ENCODE results near the gene ANAPC16.
A peak's percentile ranks its signal among the peaks of the same experiment; 100 is the strongest.
"Not testable (repeated sequence)": the region's sequence is repeated elsewhere in the genome, so short reads cannot be mapped to it uniquely, and the experiment has no call there.

The ANAPC16 gene

DNA sequence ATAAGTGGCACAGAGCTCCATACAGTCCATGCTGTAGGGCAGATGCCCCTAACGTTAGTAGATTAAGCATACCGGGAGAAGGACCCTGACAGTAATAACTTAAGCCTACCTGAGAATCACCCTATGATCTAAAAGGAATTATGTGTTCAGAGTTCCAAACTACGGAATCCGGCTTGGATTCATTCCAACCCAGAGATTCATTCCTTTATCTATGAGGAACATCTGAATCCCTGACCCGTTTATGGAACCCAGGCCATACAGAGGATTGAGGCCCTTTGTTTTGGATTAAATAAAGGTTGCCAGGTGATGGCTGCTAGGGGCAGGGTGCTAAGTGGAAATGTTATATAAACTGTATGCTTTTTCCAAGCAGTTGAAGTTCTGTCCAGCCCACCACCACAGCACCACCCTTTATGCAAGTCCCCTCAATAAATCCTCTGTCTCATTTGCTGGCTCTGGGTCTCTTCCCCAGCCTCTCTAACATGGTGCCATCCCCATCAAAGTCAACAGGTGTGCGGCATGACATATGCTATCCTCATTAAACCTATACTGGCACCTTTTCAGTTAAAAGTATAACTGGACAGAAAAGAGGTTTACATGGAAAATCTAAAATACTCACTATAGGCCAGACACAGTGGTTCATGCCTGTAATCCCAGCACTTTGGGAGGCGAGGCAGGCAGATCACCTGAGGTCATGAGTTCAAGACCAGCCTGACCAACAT, 9.1 kb upstream of the ANAPC16 start:
- FAIRE-seq = no peak
- no peak for DNase-seq (ENCODE audit: insufficient read length, low spot score)
- TF ChIP-seq POU2F2 (IDR thresholded peaks at IDR 0.05; ENCODE audit: low read depth, low read length) (no peak), POLR2A (IDR thresholded peaks at IDR 0.05; ENCODE audit: low read depth, low read length) (no peak), SPI1 (IDR thresholded peaks at IDR 0.05; ENCODE audit: low read depth, low read length) (no peak), POLR2AphosphoS5 (IDR thresholded peaks at IDR 0.05; ENCODE audit: low read depth, low read length) (no peak), TAF1 (IDR thresholded peaks at IDR 0.05; ENCODE audit: low read depth, low read length) (no peak), PAX5 (IDR thresholded peaks at IDR 0.05; ENCODE audit: insufficient read depth, low read length, severe bottlenecking) (no peak)

DNA sequence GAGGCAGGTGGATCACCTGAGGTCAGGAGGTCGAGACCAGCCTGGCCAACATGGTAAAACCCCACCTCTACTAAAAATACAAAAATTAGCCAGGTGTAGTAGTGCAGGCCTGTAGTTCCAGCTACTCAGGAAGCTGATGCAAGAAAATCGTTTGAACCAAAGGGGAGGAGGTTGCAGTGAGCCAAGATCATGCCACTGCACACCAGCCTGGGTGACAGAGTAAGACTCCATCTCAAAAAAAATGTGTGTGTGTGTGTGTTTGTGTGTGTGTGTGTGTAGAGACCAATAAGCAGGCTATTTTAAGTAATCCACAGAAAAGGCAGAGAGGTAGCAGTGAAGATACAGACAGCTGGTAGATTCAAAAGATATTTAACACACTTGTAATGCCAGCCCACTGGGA, 7.3 kb upstream of the ANAPC16 start:
- DNase-seq (ENCODE audit: insufficient read length, low spot score); FAIRE-seq: not testable (repeated sequence)

DNA sequence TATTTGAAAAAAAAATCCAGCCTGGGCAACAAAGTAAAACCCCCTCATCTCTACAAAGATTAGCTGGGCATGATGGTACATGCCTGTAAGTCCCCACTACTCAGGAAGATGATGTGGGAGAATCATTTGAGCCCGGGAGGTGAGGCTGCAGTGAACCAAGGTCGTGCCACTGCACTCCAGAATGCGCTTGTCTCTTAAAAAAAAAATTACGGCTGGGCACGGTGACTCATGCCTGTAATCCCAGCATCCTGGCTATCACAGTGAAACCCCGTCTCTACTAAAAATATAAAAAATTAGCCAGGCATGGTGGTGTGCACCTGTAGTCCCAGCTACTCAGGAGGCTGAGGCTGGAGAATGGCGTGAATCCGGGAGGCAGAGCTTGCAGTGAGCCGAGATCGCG, 4.4 kb upstream of the ANAPC16 start:
- not testable (repeated sequence) for DNase-seq (ENCODE audit: insufficient read length, low spot score); FAIRE-seq

DNA sequence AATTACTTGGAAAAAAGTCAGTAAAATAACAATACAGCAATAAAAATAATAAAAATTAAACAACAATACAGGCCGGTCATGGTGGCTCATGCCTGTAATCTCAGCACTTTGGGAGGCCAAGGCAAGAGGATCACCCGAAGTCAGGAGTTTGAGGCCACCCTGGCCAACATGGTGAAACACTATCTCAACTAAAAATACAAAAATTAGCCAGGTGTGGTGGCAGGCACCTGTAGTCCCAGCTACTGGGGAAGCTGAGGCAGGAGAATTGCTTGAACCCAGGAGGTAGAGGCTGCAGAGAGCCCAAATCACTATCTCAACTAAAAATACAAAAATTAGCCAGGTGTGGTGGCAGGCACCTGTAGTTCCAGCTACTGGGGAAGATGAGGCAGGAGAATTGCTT, 4.0 kb upstream of the ANAPC16 start:
- DNase-seq (ENCODE audit: insufficient read length, low spot score); FAIRE-seq: not testable (repeated sequence)

DNA sequence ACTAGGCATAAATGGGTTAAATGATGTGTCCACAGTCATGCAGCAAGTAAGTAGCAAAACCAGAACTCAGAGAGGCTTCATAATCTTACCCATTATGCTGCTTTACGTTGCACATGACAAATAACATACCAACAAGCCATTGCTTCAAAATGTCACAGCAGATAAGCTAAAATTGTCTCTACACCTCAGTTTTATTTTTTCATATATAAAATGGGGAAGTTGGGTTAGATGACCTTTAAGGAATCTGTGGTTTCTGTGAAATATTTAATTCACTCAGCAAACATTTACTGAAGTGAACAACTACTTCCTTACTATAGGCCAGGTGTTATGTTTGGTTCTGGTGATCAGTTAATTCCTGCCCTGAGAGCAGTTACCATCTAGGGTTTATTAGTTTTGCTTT, 2.5 kb downstream of the ANAPC16 start:
- no peak for DNase-seq (ENCODE audit: insufficient read length, low spot score)
- TF ChIP-seq SPI1 (IDR thresholded peaks at IDR 0.05; ENCODE audit: low read depth, low read length) (peak; percentile 53), POU2F2 (IDR thresholded peaks at IDR 0.05; ENCODE audit: low read depth, low read length) (no peak)
- peak; percentile 59 for FAIRE-seq

DNA sequence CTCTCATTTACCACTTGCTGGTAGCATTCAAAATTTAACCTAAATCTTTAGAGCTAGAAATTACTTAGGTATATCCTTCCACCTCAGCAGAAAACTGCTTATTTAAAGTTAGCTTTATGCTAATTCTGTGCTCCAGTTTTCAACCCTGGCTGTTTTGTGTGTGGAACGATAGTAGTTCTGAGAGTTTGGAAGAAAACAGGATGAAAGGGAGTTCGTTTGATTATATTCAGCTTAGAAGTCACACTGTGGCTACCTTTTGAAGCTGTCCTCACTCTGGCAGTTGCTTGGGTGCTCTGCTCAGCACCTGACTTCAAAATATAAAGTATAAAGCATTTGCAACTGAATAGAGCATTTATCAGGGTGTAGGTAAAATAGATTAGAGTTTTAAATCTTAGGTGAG, 2.9 kb downstream of the ANAPC16 start:
- TF ChIP-seq POLR2AphosphoS5 (IDR thresholded peaks at IDR 0.05; ENCODE audit: low read depth, low read length) (no peak), POLR2A (IDR thresholded peaks at IDR 0.05; ENCODE audit: low read depth, low read length) (no peak), SPI1 (IDR thresholded peaks at IDR 0.05; ENCODE audit: low read depth, low read length) (no peak), POU2F2 (IDR thresholded peaks at IDR 0.05; ENCODE audit: low read depth, low read length) (no peak), PAX5 (IDR thresholded peaks at IDR 0.05; ENCODE audit: insufficient read depth, low read length, severe bottlenecking) (no peak), TAF1 (IDR thresholded peaks at IDR 0.05; ENCODE audit: low read depth, low read length) (no peak)

DNA sequence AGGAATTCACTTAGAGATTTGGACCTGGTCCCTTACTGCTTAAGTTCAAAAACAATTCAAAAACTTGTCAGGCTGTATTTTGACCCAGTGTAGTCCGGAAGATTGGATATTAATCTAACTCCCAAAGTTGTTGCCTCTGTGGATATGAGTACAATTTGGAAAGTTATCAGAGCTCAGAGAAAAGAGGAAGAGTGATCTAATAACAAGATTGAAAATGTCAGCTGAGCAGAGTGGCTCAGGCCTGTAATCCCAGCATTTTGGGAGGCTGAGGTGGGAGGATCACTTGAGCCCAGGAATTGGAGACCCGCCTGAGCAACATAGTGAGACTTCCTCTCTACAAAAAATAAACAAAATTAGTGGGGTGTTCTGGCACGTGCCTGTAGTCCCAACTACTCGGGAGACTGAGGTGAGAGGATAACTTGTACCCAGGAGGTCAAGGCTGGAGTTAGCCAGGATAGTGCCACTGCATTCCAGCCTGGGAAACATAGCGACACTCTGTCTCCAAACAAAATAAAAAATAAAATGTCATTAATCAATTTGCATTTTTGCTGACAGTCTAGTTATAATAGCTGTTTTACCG, 3.5 kb downstream of the ANAPC16 start:
- FAIRE-seq = no peak
- no peak for TF ChIP-seq PAX5 (IDR thresholded peaks at IDR 0.05; ENCODE audit: insufficient read depth, low read length, severe bottlenecking)
- TF ChIP-seq SPI1 (IDR thresholded peaks at IDR 0.05; ENCODE audit: low read depth, low read length) = peak; percentile 68
- TF ChIP-seq POLR2A (IDR thresholded peaks at IDR 0.05; ENCODE audit: low read depth, low read length) = no peak
- TF ChIP-seq POU2F2 (IDR thresholded peaks at IDR 0.05; ENCODE audit: low read depth, low read length) = no peak
- TF ChIP-seq TAF1 (IDR thresholded peaks at IDR 0.05; ENCODE audit: low read depth, low read length) = no peak
- no peak for TF ChIP-seq POLR2AphosphoS5 (IDR thresholded peaks at IDR 0.05; ENCODE audit: low read depth, low read length)
- no peak for DNase-seq (ENCODE audit: insufficient read length, low spot score)

More for the DNA sequence above, 2.9 kb downstream of the ANAPC16 start:
- FAIRE-seq (no peak), DNase-seq (ENCODE audit: insufficient read length, low spot score) (no peak)

DNA sequence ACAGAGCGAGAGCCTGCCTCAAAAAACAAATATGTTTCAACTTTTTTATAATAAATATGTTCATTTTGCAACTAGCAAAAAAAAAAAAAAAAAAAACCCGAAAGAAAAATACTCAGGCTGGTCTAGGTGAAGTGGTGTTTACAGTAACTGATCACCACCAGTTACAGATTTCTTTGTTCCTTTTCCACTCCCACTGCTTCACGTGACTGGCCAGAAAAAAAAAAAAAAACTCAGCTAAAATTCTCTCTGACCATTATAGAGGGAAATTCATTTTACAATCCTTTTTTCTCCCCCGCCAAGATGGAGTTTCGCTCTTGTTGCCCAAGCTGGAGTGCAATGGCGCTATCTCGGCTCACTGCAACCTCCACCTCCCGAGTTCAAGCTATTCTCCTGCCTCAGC, 4.8 kb downstream of the ANAPC16 start:
- DNase-seq (ENCODE audit: insufficient read length, low spot score) = no peak
- TF ChIP-seq POLR2A (IDR thresholded peaks at IDR 0.05; ENCODE audit: low read depth, low read length) (no peak), TAF1 (IDR thresholded peaks at IDR 0.05; ENCODE audit: low read depth, low read length) (no peak), SPI1 (IDR thresholded peaks at IDR 0.05; ENCODE audit: low read depth, low read length) (no peak), POU2F2 (IDR thresholded peaks at IDR 0.05; ENCODE audit: low read depth, low read length) (no peak), PAX5 (IDR thresholded peaks at IDR 0.05; ENCODE audit: insufficient read depth, low read length, severe bottlenecking) (no peak)
- FAIRE-seq = no peak

DNA sequence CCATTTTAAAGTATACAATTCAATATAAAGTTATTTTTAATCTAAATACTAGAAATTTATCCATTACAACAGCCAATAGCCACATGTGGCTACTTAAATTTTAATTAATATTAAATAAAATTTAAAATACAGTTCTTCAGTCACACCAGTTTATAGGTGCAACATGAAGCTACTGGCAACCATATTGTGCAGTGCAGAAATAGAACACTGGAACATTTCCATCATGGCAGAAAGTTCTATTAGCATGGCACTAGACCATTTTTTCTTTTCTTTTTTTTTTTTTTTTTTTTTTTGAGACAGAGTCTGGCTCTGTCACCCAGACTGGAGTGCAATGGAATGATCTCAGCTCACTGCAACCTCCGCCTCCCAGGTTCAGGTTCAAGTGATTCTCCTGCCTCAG, 5.5 kb downstream of the ANAPC16 start:
- no peak for FAIRE-seq
- DNase-seq (ENCODE audit: insufficient read length, low spot score) = no peak
- TF ChIP-seq POU2F2 (IDR thresholded peaks at IDR 0.05; ENCODE audit: low read depth, low read length) (no peak), SPI1 (IDR thresholded peaks at IDR 0.05; ENCODE audit: low read depth, low read length) (no peak), POLR2AphosphoS5 (IDR thresholded peaks at IDR 0.05; ENCODE audit: low read depth, low read length) (no peak), PAX5 (IDR thresholded peaks at IDR 0.05; ENCODE audit: insufficient read depth, low read length, severe bottlenecking) (no peak), TAF1 (IDR thresholded peaks at IDR 0.05; ENCODE audit: low read depth, low read length) (no peak), POLR2A (IDR thresholded peaks at IDR 0.05; ENCODE audit: low read depth, low read length) (no peak)

DNA sequence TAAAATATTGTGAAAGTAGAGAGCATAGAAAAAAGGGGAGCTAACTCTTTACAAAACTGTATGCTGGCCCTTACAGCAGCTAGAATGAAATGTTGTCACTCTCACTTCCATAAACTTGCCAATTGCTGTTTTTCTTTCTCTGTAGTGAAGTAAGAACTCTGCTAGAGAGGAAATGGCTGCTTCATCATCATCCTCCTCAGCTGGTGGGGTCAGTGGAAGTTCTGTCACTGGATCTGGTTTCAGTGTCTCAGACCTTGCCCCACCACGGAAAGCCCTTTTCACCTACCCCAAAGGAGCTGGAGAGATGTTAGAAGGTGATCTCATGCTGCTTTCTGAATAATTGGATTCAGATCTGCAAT, 7.9 kb downstream of the ANAPC16 start:
- FAIRE-seq (no peak), DNase-seq (ENCODE audit: insufficient read length, low spot score) (no peak)
- TF ChIP-seq SPI1 (IDR thresholded peaks at IDR 0.05; ENCODE audit: low read depth, low read length) = peak; percentile 64
- no peak for TF ChIP-seq POLR2AphosphoS5 (IDR thresholded peaks at IDR 0.05; ENCODE audit: low read depth, low read length)

DNA sequence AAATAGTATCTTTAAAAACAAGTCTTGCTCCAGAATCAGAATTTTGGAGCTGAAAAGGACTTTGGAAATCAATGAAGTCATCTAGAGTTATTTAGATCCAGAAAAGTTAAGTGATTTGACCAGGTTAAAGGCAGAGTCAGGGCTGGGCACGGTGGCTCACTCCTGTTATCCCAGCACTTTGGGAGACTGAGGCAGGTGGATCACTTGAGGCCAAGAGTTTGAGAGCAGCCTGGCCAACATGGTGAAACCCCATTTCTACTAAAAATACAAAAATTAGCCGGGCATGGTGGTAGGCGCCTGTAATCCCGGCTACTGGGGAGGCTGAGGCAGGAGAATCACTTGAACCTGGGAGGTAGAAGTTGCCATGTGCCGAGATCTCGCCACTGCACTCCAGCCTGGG, 8.4 kb downstream of the ANAPC16 start:
- FAIRE-seq; DNase-seq (ENCODE audit: insufficient read length, low spot score): not testable (repeated sequence)

Measured in GM12891 (cell line).